Activated CD4-positive, alpha-beta T cell treated with anti-CD3 and anti-CD28 coated beads for 48 hours (primary cell): ENCODE measurements around the gene ZNF331.

Experiments used
- DNase-seq: peaks from one replicate; pipeline ENCODE4 v3.0.0-alpha.2; 2020

ZNF331 gene

GRCh38 chr19:53577968-53578367 is 40.0 kb downstream of the ZNF331 start:
- DNase-seq: no peak

GRCh38 chr19:53579518-53579917 is 41.6 kb downstream of the ZNF331 start:
- DNase-seq: no peak

- DNase-seq: no peak
Observed at GRCh38 chr19:53580871-53581835, 43.2 kb downstream of the ZNF331 start.

GRCh38 chr19:53581871-53582279 is 43.9 kb downstream of the ZNF331 start:
- no peak for DNase-seq

GRCh38 chr19:53583181-53583580 is 45.2 kb downstream of the ZNF331 start:
- DNase-seq: no peak

- DNase-seq: no peak
Observed at GRCh38 chr19:53586277-53586691, 48.3 kb downstream of the ZNF331 start.

GRCh38 chr19:53594811-53595509 is 57.0 kb downstream of the ZNF331 start:
- DNase-seq: no peak

- no peak for DNase-seq
Observed at GRCh38 chr19:53595510-53595867, 57.5 kb downstream of the ZNF331 start.

- DNase-seq: no peak
Observed at GRCh38 chr19:53596056-53596455, 58.1 kb downstream of the ZNF331 start.

- DNase-seq: no peak
Observed at GRCh38 chr19:53597023-53597422, 59.1 kb downstream of the ZNF331 start.

- DNase-seq: no peak
Observed at GRCh38 chr19:53598361-53598760, 60.4 kb downstream of the ZNF331 start.

GRCh38 chr19:53600217-53600616 is 62.3 kb downstream of the ZNF331 start:
- no peak for DNase-seq

GRCh38 chr19:53606031-53606430 is 68.1 kb downstream of the ZNF331 start:
- DNase-seq: no peak

- DNase-seq: no peak
Observed at GRCh38 chr19:53608381-53608780, 70.4 kb downstream of the ZNF331 start.

GRCh38 chr19:53612762-53613526 is 75.0 kb downstream of the ZNF331 start:
- DNase-seq: no peak

GRCh38 chr19:53621885-53622740 is 84.2 kb downstream of the ZNF331 start:
- no peak for DNase-seq

GRCh38 chr19:53624771-53625545 is 87.0 kb downstream of the ZNF331 start:
- no peak for DNase-seq

- DNase-seq: no peak
Observed at GRCh38 chr19:53626486-53626885, 88.5 kb downstream of the ZNF331 start.

- no peak for DNase-seq
Observed at GRCh38 chr19:53626976-53627375, 89.0 kb downstream of the ZNF331 start.
